Ishikawa (cell line): Measurements from ENCODE around the gene TRIM44.

Experiments
- CEBPB ChIP-seq: IDR thresholded peaks from 2 replicates; pipeline ENCODE4 v1.6.1; 2012
- CREB1 ChIP-seq: IDR thresholded peaks from 2 replicates; pipeline ENCODE4 v1.6.1; 2012; ENCODE audit warnings: low read depth
- EGR1 ChIP-seq: IDR thresholded peaks from 2 replicates; pipeline ENCODE4 v1.6.1; 2012
- EP300 ChIP-seq: IDR thresholded peaks from 2 replicates; pipeline ENCODE4 v1.6.1; 2012; ENCODE audit warnings: borderline replicate concordance
- FOXM1 ChIP-seq: IDR thresholded peaks from 2 replicates; pipeline ENCODE4 v1.6.1; 2012; ENCODE audit warnings: low read depth, borderline replicate concordance
- NFIC ChIP-seq: IDR thresholded peaks from 2 replicates; pipeline ENCODE4 v1.6.1; 2012
- RAD21 ChIP-seq: IDR thresholded peaks from 2 replicates; pipeline ENCODE4 v1.6.1; 2012; ENCODE audit warnings: low read depth
- TAF1 ChIP-seq: IDR thresholded peaks from 2 replicates; pipeline ENCODE4 v1.6.1; 2012; ENCODE audit warnings: low read depth, mild to moderate bottlenecking
- TCF12 ChIP-seq: IDR thresholded peaks from 2 replicates; pipeline ENCODE4 v1.6.1; 2012; ENCODE audit warnings: low read depth
- TEAD4 ChIP-seq: IDR thresholded peaks from 2 replicates; pipeline ENCODE4 v1.6.1; 2012
- YY1 ChIP-seq: IDR thresholded peaks from 2 replicates; pipeline ENCODE4 v1.6.1; 2012; ENCODE audit warnings: low read depth
- ZBTB7A ChIP-seq: IDR thresholded peaks from 2 replicates; pipeline ENCODE4 v1.6.1; 2012; ENCODE audit warnings: low read depth
- TF ChIP-seq, protein P1 (sequence below): IDR thresholded peaks from 2 replicates; pipeline ENCODE4 v1.6.1; 2012
- TF ChIP-seq, protein P2 (sequence below): IDR thresholded peaks from 2 replicates; pipeline ENCODE4 v1.6.1; 2012
- TF ChIP-seq, protein P3 (sequence below): IDR thresholded peaks from 2 replicates; pipeline ENCODE4 v1.6.1; 2012; ENCODE audit warnings: low read depth, mild to moderate bottlenecking

The TRIM44 gene

DNA sequence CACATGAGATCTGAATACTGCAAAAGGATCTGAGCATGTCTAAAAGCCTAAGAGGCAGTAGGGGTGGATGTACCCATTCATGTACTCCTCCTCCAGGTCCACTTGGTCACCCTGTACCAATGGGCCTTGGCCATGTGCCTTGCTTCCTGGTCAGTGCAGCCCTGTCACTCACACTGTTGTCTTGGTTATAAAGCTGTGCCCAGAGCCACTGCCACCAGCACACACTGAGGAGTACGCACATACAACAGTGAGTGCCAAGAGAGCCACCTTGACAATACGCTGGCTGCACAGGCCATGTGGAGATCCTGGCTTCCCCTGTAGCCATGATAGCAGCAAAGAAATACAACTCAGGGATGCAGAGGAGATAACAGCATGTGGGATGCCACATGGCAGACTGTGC, 184.9 kb downstream of the TRIM44 start:
- TF ChIP-seq, protein P1, sequence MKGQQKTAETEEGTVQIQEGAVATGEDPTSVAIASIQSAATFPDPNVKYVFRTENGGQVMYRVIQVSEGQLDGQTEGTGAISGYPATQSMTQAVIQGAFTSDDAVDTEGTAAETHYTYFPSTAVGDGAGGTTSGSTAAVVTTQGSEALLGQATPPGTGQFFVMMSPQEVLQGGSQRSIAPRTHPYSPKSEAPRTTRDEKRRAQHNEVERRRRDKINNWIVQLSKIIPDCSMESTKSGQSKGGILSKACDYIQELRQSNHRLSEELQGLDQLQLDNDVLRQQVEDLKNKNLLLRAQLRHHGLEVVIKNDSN: no peak
- TF ChIP-seq TAF1 (no peak), ZBTB7A (no peak), CEBPB (no peak), NFIC (no peak), CREB1 (no peak), EGR1 (no peak), TCF12 (no peak), YY1 (no peak), FOXM1 (no peak), TEAD4 (no peak), EP300 (no peak), RAD21 (no peak)
- TF ChIP-seq, protein P2, sequence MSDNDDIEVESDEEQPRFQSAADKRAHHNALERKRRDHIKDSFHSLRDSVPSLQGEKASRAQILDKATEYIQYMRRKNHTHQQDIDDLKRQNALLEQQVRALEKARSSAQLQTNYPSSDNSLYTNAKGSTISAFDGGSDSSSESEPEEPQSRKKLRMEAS: no peak
- TF ChIP-seq, protein P3, sequence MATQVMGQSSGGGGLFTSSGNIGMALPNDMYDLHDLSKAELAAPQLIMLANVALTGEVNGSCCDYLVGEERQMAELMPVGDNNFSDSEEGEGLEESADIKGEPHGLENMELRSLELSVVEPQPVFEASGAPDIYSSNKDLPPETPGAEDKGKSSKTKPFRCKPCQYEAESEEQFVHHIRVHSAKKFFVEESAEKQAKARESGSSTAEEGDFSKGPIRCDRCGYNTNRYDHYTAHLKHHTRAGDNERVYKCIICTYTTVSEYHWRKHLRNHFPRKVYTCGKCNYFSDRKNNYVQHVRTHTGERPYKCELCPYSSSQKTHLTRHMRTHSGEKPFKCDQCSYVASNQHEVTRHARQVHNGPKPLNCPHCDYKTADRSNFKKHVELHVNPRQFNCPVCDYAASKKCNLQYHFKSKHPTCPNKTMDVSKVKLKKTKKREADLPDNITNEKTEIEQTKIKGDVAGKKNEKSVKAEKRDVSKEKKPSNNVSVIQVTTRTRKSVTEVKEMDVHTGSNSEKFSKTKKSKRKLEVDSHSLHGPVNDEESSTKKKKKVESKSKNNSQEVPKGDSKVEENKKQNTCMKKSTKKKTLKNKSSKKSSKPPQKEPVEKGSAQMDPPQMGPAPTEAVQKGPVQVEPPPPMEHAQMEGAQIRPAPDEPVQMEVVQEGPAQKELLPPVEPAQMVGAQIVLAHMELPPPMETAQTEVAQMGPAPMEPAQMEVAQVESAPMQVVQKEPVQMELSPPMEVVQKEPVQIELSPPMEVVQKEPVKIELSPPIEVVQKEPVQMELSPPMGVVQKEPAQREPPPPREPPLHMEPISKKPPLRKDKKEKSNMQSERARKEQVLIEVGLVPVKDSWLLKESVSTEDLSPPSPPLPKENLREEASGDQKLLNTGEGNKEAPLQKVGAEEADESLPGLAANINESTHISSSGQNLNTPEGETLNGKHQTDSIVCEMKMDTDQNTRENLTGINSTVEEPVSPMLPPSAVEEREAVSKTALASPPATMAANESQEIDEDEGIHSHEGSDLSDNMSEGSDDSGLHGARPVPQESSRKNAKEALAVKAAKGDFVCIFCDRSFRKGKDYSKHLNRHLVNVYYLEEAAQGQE: no peak

DNA sequence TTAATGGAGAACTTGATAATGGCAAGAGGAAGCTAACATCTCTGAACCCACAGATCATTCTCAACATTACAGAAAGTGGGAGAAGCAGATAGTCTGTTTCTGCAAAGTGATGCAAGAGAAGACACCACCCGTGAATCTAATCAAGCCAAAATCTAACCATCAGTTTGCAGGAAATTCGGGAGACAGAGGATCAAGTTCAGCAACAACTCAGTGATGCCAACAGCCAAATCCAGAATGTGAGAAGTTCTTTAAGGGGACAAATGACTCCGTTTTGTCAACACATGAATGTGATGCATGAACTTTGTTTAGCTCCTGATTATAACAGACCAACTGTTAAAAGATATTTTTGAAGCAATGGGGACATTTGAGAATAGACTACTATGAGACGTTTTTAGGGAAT, 186.0 kb downstream of the TRIM44 start:
- TF ChIP-seq, protein P2: no peak
- no peak for TF ChIP-seq FOXM1
- TF ChIP-seq CEBPB: no peak
- no peak for TF ChIP-seq YY1
- no peak for TF ChIP-seq NFIC
- TF ChIP-seq CREB1: no peak
- TF ChIP-seq, protein P3: no peak
- TF ChIP-seq ZBTB7A: no peak
- no peak for TF ChIP-seq TAF1
- TF ChIP-seq, protein P1: no peak
- TF ChIP-seq TCF12: no peak
- no peak for TF ChIP-seq EP300
- no peak for TF ChIP-seq EGR1

DNA sequence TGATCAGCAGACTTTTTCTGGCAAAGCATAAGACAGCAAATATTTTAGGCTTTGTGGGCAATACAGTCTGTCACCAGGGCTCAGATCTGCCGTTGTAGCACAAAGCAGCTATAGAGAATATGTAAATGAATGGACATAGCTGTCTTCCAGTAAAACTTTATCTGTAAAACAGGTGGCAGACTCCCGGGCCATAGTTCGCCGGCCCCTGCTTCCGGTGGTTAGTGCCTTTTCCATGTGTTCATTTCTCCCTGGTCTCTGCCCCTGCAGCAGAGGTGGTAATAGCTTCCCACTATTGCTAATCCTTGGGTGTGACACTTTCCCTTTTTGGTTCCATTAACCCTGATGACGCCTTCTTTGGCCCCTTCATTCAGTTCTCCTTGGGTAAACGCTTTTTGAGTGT, 187.6 kb downstream of the TRIM44 start:
- TF ChIP-seq ZBTB7A (no peak), TCF12 (no peak), CREB1 (no peak), TAF1 (no peak), RAD21 (no peak), TEAD4 (no peak), NFIC (no peak), CEBPB (no peak), YY1 (no peak), EP300 (no peak)
- TF ChIP-seq, protein P2: no peak
- TF ChIP-seq, protein P3: no peak
- TF ChIP-seq, protein P1: no peak

DNA sequence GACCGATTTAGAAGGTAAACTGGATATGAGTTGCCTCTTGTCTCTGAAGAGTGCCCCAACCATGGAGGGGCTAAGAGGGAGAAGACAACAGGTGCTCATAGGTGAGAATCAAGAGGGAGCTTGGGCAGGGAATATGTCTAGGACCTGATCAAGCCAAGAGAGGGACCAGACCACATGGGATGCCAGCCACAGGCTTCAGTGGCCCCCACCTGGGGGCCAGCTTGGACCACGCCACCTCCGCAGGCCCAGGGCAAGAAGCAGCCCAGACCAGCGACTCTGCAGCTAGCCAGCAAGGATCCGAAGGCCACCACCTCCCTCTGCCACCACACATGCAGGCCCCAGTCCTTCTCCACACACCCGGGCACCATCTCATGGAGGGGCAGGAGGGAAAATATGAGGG, 188.8 kb downstream of the TRIM44 start:
- TF ChIP-seq NFIC (no peak), TCF12 (no peak)
- TF ChIP-seq, protein P1: no peak
- TF ChIP-seq, protein P2: no peak
